Stomach (tissue), 4 donors: ENCODE data around the gene MRPS14.

ENCODE experiments used
- POLR2A ChIP-seq, 4 donors: fragments of 450-650 bp; IDR thresholded peaks; one replicate each; pipeline ENCODE4 v1.6.1; 2016; ENCODE audit warnings: antibody characterized with exemption in 4 of 4, control low read depth in 2 of 4, mild to moderate bottlenecking in 1 of 4, moderate library complexity in 1 of 4
- TF ChIP-seq, protein P1 (sequence below), 7 experiments: fragments of 450-650 bp in 4 of 7; fragments of 200-600 bp in 3 of 7; sonication (generic) in 3 of 7; IDR thresholded peaks; one replicate each; pipeline ENCODE4 v1.5.1; 2016 to 2019; ENCODE audit warnings: antibody characterized with exemption in 7 of 7, control low read depth in 2 of 7, mild to moderate bottlenecking in 1 of 7

DNA sequence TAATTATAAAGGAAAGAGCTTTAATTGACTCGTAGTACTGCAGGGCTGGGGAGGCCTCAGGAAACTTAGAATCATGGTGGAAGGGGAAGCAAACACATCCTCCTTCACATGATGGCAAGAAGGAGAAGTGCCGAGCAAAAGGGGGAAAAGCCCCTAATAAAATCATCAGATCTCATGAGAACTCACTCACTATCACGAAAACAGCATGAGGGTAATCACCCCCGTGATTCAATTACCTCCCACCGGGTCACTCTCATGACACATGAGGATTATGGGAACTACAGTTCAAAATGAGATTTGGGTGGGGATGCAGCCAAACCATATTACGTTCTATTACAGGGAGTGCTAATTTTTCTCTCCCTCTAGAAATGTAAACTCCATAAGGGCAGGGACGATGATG is 14.2 kb upstream of the MRPS14 start:
- TF ChIP-seq, protein P1, sequence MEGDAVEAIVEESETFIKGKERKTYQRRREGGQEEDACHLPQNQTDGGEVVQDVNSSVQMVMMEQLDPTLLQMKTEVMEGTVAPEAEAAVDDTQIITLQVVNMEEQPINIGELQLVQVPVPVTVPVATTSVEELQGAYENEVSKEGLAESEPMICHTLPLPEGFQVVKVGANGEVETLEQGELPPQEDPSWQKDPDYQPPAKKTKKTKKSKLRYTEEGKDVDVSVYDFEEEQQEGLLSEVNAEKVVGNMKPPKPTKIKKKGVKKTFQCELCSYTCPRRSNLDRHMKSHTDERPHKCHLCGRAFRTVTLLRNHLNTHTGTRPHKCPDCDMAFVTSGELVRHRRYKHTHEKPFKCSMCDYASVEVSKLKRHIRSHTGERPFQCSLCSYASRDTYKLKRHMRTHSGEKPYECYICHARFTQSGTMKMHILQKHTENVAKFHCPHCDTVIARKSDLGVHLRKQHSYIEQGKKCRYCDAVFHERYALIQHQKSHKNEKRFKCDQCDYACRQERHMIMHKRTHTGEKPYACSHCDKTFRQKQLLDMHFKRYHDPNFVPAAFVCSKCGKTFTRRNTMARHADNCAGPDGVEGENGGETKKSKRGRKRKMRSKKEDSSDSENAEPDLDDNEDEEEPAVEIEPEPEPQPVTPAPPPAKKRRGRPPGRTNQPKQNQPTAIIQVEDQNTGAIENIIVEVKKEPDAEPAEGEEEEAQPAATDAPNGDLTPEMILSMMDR (IDR thresholded peaks at IDR 0.05) = no peak
- no peak for TF ChIP-seq POLR2A (IDR thresholded peaks at IDR 0.05)
